T-helper 2 cell treated with Interferon-gamma antibody and Interleukin-4, amounts not matched to agents 5 μg/mL and 100 μg/mL, for 36 hours (primary cell): ENCODE data around the gene MMP11.

Source experiments
- DNase-seq: peaks from one replicate; pipeline ENCODE4 v3.0.0; 2021; ENCODE audit warnings: low spot score
- H3K27ac Mint-ChIP-seq: one replicate; pipeline ENCODE4 v1.8.0; 2021; ENCODE audit warnings: mild to moderate bottlenecking, mixed read lengths
- H3K27me3 Mint-ChIP-seq: one replicate; pipeline ENCODE4 v1.8.0; 2021; ENCODE audit warnings: low read depth, mixed read lengths
- H3K36me3 Mint-ChIP-seq: one replicate; pipeline ENCODE4 v1.8.0; 2021; ENCODE audit warnings: low read depth, mixed read lengths
- H3K4me1 Mint-ChIP-seq: one replicate; pipeline ENCODE4 v1.8.0; 2021; ENCODE audit warnings: low read depth, mixed read lengths
- H3K4me3 Mint-ChIP-seq: one replicate; pipeline ENCODE4 v1.8.0; 2022; ENCODE audit warnings: mild to moderate bottlenecking, moderate library complexity, mixed read lengths
- H3K9me3 Mint-ChIP-seq: one replicate; pipeline ENCODE4 v1.8.0; 2021; ENCODE audit warnings: mixed read lengths

MMP11 gene

GRCh38 chr22:23781065-23781464 is 8.4 kb downstream of the MMP11 start:
- H3K4me1 Mint-ChIP-seq: peaks cover 6% of the 10 kb centered on the region
- no peak overlapping the region for H3K4me3 Mint-ChIP-seq
- H3K36me3 Mint-ChIP-seq: no peaks in the 10 kb centered on the region
- H3K27ac Mint-ChIP-seq: no peak overlapping the region
- no peak for DNase-seq
- H3K9me3 Mint-ChIP-seq: no peaks in the 10 kb centered on the region
- H3K27me3 Mint-ChIP-seq: no peaks in the 10 kb centered on the region

- Mint-ChIP-seq H3K9me3 (no peaks in the 10 kb centered on the region), H3K4me1 (peaks cover 12% of the 10 kb centered on the region), H3K27me3 (no peaks in the 10 kb centered on the region), H3K27ac (no peak overlapping the region), H3K4me3 (no peak overlapping the region), H3K36me3 (no peaks in the 10 kb centered on the region)
- no peak for DNase-seq
Observed at GRCh38 chr22:23781511-23782183, 9.0 kb downstream of the MMP11 start.

DNA sequence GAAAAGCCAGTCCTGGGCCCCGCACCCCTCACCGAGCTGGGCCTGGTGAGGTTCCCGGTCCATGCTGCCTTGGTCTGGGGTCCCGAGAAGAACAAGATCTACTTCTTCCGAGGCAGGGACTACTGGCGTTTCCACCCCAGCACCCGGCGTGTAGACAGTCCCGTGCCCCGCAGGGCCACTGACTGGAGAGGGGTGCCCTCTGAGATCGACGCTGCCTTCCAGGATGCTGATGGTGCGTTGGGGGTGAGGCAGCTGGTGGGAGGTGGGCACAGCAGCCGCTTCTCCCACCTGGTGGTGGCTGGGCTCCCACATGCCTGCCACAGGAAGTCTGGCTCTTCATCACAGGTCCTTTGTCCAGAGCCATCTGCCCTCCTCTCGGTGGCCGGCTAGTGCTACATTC is 9.6 kb downstream of the MMP11 start:
- Mint-ChIP-seq H3K9me3 (no peaks in the 10 kb centered on the region), H3K4me1 (peaks cover 12% of the 10 kb centered on the region), H3K36me3 (no peaks in the 10 kb centered on the region), H3K27ac (no peak overlapping the region), H3K27me3 (no peaks in the 10 kb centered on the region), H3K4me3 (no peak overlapping the region)
- DNase-seq: no peak

GRCh38 chr22:23782703-23783102 is 10.1 kb downstream of the MMP11 start:
- H3K27ac Mint-ChIP-seq: no peak overlapping the region
- H3K9me3 Mint-ChIP-seq: no peaks in the 10 kb centered on the region
- H3K27me3 Mint-ChIP-seq: no peaks in the 10 kb centered on the region
- no peak for DNase-seq
- no peak overlapping the region for H3K4me3 Mint-ChIP-seq
- H3K4me1 Mint-ChIP-seq: peaks cover 15% of the 10 kb centered on the region
- no peaks in the 10 kb centered on the region for H3K36me3 Mint-ChIP-seq

DNA sequence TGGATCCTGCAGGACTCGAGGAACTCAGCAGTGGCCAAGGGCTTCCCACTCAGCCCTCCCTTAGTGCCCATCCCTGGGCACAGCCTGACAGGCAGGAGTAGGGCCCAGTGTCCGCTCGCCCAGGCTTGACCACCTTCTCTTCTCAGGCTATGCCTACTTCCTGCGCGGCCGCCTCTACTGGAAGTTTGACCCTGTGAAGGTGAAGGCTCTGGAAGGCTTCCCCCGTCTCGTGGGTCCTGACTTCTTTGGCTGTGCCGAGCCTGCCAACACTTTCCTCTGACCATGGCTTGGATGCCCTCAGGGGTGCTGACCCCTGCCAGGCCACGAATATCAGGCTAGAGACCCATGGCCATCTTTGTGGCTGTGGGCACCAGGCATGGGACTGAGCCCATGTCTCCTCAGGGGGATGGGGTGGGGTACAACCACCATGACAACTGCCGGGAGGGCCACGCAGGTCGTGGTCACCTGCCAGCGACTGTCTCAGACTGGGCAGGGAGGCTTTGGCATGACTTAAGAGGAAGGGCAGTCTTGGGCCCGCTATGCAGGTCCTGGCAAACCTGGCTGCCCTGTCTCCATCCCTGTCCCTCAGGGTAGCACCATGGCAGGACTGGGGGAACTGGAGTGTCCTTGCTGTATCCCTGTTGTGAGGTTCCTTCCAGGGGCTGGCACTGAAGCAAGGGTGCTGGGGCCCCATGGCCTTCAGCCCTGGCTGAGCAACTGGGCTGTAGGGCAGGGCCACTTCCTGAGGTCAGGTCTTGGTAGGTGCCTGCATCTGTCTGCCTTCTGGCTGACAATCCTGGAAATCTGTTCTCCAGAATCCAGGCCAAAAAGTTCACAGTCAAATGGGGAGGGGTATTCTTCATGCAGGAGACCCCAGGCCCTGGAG is 10.9 kb downstream of the MMP11 start:
- H3K36me3 Mint-ChIP-seq: no peaks in the 10 kb centered on the region
- H3K9me3 Mint-ChIP-seq: no peaks in the 10 kb centered on the region
- no peaks in the 10 kb centered on the region for H3K27me3 Mint-ChIP-seq
- no peak for DNase-seq
- H3K27ac Mint-ChIP-seq: no peak overlapping the region
- H3K4me1 Mint-ChIP-seq: peaks cover 20% of the 10 kb centered on the region
- H3K4me3 Mint-ChIP-seq: no peak overlapping the region

DNA sequence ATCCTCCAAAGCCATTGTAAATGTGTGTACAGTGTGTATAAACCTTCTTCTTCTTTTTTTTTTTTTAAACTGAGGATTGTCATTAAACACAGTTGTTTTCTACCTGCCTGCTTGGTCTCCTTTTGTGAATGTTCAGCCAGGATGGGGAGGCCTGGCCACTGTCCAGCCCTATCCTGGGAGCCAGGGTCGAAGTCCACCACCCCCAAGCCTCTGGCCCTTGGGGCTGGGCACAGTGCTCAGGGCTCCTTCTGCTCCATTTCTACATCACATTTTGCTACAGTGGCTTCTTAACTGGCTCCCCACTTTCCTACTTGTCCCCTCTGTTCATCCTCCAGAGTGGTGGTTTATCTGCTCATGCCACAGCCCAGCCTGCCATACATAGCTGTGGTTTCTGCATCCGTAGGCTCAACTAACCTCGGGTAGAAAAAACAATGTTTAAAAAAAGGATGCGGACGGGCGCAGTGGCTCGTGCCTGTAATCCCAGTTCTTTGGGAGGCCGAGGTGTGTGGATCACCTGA is 11.6 kb downstream of the MMP11 start:
- Mint-ChIP-seq H3K4me1 (peaks cover 23% of the 10 kb centered on the region), H3K4me3 (peak overlapping the region; percentile 50), H3K36me3 (peaks cover 2% of the 10 kb centered on the region), H3K27me3 (no peaks in the 10 kb centered on the region), H3K27ac (peak overlapping the region; percentile 55), H3K9me3 (no peaks in the 10 kb centered on the region)
- no peak for DNase-seq

DNA sequence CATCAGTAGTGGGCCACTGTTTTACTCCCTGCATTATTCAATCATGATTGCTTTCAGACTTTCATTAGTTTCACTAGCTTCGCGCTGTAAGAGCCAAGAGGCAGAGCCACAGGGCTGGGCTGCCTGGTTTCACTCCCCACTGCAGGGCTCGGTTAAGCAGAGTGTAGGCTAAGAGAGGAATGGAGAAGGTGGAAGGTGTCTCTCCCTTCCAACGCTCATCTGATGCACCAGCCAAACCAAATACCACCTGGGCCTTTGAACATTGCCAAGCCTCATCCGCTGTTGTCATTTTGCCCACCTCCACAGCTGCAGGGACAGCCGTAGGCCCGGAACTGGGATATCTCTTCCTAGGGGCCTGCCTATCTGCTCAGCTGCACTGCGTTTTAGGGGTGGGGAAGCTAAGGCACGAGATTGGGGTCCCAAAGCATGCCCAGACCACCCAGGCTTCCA is 13.6 kb downstream of the MMP11 start:
- Mint-ChIP-seq H3K36me3 (peaks cover 9% of the 10 kb centered on the region), H3K27me3 (no peaks in the 10 kb centered on the region), H3K27ac (peak overlapping the region; percentile 84), H3K4me3 (peak overlapping the region; percentile 91), H3K9me3 (no peaks in the 10 kb centered on the region), H3K4me1 (peaks cover 30% of the 10 kb centered on the region)
- DNase-seq: peak; percentile 17

DNA sequence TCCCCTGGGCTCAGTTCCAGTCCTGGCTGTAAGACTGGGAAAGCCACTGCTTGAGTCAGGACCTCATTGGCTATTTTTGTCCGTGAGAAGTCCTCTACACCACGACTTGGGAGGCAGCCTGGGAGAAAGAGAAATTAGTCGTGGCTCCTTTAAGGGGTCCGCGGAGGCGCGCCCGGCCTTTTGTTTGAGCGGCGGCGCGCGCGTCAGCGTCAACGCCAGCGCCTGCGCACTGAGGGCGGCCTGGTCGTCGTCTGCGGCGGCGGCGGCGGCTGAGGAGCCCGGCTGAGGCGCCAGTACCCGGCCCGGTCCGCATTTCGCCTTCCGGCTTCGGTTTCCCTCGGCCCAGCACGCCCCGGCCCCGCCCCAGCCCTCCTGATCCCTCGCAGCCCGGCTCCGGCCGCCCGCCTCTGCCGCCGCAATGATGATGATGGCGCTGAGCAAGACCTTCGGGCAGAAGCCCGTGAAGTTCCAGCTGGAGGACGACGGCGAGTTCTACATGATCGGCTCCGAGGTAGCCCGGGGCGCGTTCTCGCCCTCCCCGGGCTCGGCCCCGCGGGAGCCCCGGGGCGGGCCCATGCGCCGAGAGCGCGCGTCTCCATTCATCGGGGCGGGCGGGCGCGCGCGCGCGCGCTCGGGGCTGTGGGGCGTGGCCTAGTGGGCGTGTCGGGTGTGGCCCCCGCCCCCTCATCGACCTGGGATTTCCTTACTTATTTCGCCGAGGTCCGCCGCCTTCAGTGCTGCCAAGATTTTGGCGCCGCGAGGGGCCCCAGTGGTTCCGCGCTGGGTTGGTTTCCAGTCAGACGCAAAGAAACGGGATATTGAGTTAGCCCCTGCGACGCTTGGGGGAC is 14.3 kb downstream of the MMP11 start, which contains the start of gene SMARCB1:
TSS of gene SMARCB1 (plus strand) at position 215 of the 848 bp plus-strand sequence. CDS start at position 419, 204 bp downstream.
- peak; percentile 87 for DNase-seq
- H3K4me1 Mint-ChIP-seq: peaks cover 30% of the 10 kb centered on the region
- no peaks in the 10 kb centered on the region for H3K9me3 Mint-ChIP-seq
- H3K36me3 Mint-ChIP-seq: peaks cover 12% of the 10 kb centered on the region
- peak within 1 kb of the TSS; percentile 91 for H3K4me3 Mint-ChIP-seq
- no peaks in the 10 kb centered on the region for H3K27me3 Mint-ChIP-seq
- H3K27ac Mint-ChIP-seq: peak within 1 kb of the TSS; percentile 84

- peaks cover 32% of the 10 kb centered on the region for H3K4me1 Mint-ChIP-seq
- no peak for DNase-seq
- no peaks in the 10 kb centered on the region for H3K9me3 Mint-ChIP-seq
- peak overlapping the region; percentile 84 for H3K27ac Mint-ChIP-seq
- peaks cover 17% of the 10 kb centered on the region for H3K36me3 Mint-ChIP-seq
- H3K4me3 Mint-ChIP-seq: peak overlapping the region; percentile 91
- H3K27me3 Mint-ChIP-seq: no peaks in the 10 kb centered on the region
Observed at GRCh38 chr22:23787600-23787896, 14.9 kb downstream of the MMP11 start.

DNA sequence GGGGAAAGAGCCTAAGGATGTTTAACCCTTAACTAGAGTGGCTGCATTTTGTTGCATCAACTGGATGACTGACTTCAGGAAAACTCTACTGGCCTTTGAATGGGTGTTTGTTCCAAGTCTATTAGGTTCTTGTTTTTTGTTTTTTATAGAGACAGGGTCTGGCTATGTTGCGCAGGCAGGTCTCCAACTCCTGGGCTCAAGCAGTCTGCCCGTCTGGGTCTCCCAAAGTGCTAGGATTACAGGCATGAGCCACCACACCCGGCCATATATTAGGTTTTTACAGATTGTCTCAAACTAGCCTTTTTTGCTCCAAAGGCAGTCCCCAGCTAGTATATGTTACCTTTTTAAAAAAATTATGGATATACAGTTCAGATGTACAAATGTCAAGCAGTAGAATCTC is 15.3 kb downstream of the MMP11 start:
- peak overlapping the region; percentile 91 for H3K4me3 Mint-ChIP-seq
- no peaks in the 10 kb centered on the region for H3K27me3 Mint-ChIP-seq
- H3K4me1 Mint-ChIP-seq: peaks cover 34% of the 10 kb centered on the region
- DNase-seq: no peak
- H3K36me3 Mint-ChIP-seq: peaks cover 20% of the 10 kb centered on the region
- peak overlapping the region; percentile 84 for H3K27ac Mint-ChIP-seq
- no peaks in the 10 kb centered on the region for H3K9me3 Mint-ChIP-seq

GRCh38 chr22:23789121-23789520 is 16.5 kb downstream of the MMP11 start:
- H3K27me3 Mint-ChIP-seq: no peaks in the 10 kb centered on the region
- peaks cover 25% of the 10 kb centered on the region for H3K36me3 Mint-ChIP-seq
- no peak overlapping the region for H3K4me3 Mint-ChIP-seq
- DNase-seq: no peak
- no peak overlapping the region for H3K27ac Mint-ChIP-seq
- H3K9me3 Mint-ChIP-seq: no peaks in the 10 kb centered on the region
- peaks cover 33% of the 10 kb centered on the region for H3K4me1 Mint-ChIP-seq

GRCh38 chr22:23789638-23790037 is 17.0 kb downstream of the MMP11 start:
- H3K36me3 Mint-ChIP-seq: peaks cover 25% of the 10 kb centered on the region
- peak overlapping the region; percentile 26 for H3K4me3 Mint-ChIP-seq

DNA sequence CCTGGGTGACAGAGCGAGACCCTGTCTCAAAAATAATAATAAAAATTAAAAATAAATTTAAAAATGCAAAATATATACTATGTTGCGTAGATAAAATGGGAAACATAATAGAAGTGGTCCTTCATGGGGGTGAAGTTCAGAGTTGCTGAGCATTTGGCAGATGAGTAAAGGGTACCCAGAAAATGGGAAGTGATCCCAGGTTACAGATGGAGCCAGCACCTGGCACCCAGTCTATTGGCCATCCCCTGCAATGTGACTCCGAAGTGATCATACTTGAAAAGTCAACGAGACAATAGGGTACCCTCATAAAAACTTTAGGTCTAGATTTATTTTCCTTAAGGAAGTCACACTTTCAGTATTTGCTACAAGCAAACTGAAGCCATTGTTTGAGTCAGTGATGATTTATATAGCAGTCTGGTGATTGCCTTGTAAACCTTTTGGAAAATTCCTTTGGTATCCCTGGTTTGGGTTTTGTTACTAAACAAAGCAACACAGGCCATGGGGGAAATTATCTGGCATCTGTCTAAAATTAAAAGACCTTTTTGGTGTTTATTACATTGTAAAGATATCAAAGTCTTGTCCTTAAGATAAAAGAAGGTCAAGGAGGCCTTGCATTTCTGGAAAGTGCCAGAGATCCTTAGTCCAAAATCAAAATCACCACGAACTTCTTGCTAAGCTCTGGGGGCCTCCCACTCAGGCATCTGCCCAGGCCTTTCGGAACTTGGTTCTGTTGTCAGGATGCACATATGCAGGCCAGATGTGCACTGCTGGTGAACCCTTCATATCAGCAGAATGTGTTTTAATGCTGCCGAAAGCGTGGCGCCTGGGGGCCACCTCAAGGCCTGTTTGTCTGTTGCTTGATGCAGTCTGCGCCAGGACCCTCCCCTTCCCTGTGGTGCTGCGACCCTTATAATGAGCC is 18.4 kb downstream of the MMP11 start:
- H3K36me3 Mint-ChIP-seq: peaks cover 27% of the 10 kb centered on the region
- peaks cover 28% of the 10 kb centered on the region for H3K4me1 Mint-ChIP-seq
- DNase-seq: no peak
- H3K27ac Mint-ChIP-seq: no peak overlapping the region
- H3K27me3 Mint-ChIP-seq: no peaks in the 10 kb centered on the region
- H3K4me3 Mint-ChIP-seq: no peak overlapping the region
- H3K9me3 Mint-ChIP-seq: no peaks in the 10 kb centered on the region

More at GRCh38 chr22:23789638-23790037, 17.0 kb downstream of the MMP11 start:
- no peak for DNase-seq
- H3K4me1 Mint-ChIP-seq: peaks cover 28% of the 10 kb centered on the region
- H3K27ac Mint-ChIP-seq: no peak overlapping the region
- no peaks in the 10 kb centered on the region for H3K9me3 Mint-ChIP-seq
- H3K27me3 Mint-ChIP-seq: no peaks in the 10 kb centered on the region
